Fibroblast of mammary gland (primary cell): ENCODE measurements around the gene RCL1.
"Not testable (repeated sequence)": the region's sequence is repeated elsewhere in the genome, so short reads cannot be mapped to it uniquely, and the experiment has no call there.

Experiments
- DNase-seq: peaks from one replicate; pipeline ENCODE4 v3.0.0-alpha.2; 2010; ENCODE audit warnings: low read depth
- H3K4me3 ChIP-seq: 2 replicates; pipeline ENCODE4 v1.5.1; 2011; ENCODE audit warnings: low read depth, mild to moderate bottlenecking, low read length, moderate library complexity; ENCODE audit not compliant: control insufficient read depth
- TF ChIP-seq, protein P1 (sequence below): conservative IDR thresholded peaks from 2 replicates; pipeline ENCODE4 v1.5.1; 2011; ENCODE audit warnings: low read depth, low read length, inconsistent platforms; ENCODE audit not compliant: control insufficient read depth, insufficient read depth

Gene RCL1

DNA sequence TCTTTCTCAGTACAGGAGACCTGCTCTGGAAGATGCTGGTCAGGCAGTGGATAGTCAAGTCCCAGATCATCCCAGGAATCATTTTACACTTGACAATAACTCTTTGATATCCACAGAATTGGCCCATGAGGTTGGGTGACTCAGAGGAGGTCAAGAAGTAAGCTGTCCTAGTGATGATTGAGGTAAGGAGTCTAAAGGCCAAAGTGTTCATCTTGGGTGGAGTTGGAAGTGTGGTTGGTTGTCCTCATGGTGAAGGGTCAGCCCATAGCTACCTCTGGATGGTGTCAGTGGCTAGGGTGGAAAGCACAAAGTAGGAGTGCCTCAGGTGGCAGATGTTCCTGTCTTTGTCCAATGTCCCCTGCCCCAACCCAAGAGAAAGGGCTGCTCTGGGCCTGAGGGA lies 24.1 kb upstream of the RCL1 start:
- TF ChIP-seq, protein P1, sequence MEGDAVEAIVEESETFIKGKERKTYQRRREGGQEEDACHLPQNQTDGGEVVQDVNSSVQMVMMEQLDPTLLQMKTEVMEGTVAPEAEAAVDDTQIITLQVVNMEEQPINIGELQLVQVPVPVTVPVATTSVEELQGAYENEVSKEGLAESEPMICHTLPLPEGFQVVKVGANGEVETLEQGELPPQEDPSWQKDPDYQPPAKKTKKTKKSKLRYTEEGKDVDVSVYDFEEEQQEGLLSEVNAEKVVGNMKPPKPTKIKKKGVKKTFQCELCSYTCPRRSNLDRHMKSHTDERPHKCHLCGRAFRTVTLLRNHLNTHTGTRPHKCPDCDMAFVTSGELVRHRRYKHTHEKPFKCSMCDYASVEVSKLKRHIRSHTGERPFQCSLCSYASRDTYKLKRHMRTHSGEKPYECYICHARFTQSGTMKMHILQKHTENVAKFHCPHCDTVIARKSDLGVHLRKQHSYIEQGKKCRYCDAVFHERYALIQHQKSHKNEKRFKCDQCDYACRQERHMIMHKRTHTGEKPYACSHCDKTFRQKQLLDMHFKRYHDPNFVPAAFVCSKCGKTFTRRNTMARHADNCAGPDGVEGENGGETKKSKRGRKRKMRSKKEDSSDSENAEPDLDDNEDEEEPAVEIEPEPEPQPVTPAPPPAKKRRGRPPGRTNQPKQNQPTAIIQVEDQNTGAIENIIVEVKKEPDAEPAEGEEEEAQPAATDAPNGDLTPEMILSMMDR = no peak
- H3K4me3 ChIP-seq = no peak overlapping the region
- peak; percentile 66 for DNase-seq

- DNase-seq = peak; percentile 77
- TF ChIP-seq, protein P1 = no peak
- H3K4me3 ChIP-seq = no peak overlapping the region
Measured at GRCh38 chr9:4769321-4770080, 23.2 kb upstream of the RCL1 start.

GRCh38 chr9:4771788-4772187 lies 21.0 kb upstream of the RCL1 start:
- no peak for DNase-seq
- no peak overlapping the region for H3K4me3 ChIP-seq
- TF ChIP-seq, protein P1 = no peak

- no peak overlapping the region for H3K4me3 ChIP-seq
- peak; percentile 94 for DNase-seq
- TF ChIP-seq, protein P1 = no peak
Measured at GRCh38 chr9:4774209-4774608, 18.5 kb upstream of the RCL1 start.

GRCh38 chr9:4774958-4775357 lies 17.8 kb upstream of the RCL1 start:
- not testable (repeated sequence) for H3K4me3 ChIP-seq, DNase-seq

DNA sequence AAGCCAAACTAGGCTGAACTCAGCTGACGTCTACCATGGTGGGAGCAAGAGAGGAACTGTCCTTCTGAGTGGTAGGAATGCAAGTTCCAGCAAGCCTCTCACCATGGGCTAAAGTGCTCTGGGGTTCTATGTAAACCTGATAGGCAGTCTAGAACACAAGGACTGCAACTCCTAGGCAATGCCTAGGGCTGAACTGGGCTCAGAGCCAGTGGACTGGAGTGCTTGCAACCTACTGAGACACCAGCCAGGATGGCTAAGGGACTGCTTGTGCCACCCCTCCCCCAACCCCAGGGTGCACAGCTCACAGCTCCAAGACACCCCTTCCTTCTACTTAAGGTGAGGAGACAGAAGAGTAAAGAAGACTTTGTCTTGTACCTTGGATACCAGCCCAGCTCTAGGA lies 12.1 kb upstream of the RCL1 start:
- H3K4me3 ChIP-seq = no peak overlapping the region
- TF ChIP-seq, protein P1 = no peak
- DNase-seq = no peak

DNA sequence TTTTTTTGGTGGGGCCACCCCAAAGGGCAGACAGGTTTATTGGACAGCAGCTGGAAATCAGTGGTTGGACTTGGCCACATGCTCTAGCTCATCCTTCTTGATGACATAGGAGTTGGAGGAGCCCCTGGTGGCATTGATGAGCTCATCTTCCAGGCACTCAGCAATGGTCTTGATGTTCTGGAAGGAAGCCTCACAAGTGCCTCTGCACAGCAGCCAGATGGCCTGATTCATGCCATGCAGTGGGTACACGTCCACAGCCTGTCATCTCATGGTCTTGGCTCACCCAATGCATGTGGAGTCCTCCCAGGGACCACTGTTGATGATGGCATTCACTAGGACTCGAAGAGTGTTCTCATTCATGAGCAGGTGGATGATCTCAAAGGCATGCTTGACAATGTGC lies 11.3 kb upstream of the RCL1 start:
- TF ChIP-seq, protein P1 = no peak
- peak; percentile 40 for DNase-seq
- no peak overlapping the region for H3K4me3 ChIP-seq

GRCh38 chr9:4783191-4783590 lies 9.6 kb upstream of the RCL1 start:
- not testable (repeated sequence) for DNase-seq

More at GRCh38 chr9:4783191-4783590, 9.6 kb upstream of the RCL1 start:
- not testable (repeated sequence) for H3K4me3 ChIP-seq
